Measurements from ENCODE around the gene SALL1. TPM values are rescaled to one million over a fixed set of nuclear protein-coding genes. Genes with fewer than 3 reads are reported as not detected.

Gene SALL1
- polyA plus RNA-seq, 3 donors from 2014 or later, result not detected

DNA sequence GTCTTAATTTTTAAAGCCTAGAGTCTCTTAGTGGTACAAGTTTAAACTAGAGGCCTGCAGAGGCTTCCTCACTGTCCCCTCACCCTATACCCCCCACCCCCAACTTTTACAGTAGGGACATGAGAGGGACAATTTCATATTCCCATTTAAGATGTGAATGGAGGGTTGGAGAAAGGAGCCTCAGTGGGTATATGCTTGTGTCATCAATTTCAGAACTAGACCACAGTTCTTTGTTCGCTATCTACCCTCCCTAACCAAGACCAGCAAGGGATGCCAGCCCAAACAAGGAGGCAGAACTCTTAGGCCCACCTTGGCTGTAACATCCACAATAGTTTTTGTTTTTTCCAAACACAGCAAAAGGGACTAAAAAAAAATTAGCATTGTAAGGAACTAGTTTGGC, 14.0 kb upstream of the SALL1 start:
- Mint-ChIP-seq H3K4me1 (no peaks in the 10 kb centered on the region), H3K27me3 (ENCODE audit: low read depth in 3 of 3) (peaks cover 5 to 7% (median 6%) of the 10 kb centered on the region in 3 donors), H3K27ac (no peak overlapping the region), H3K36me3 (no peaks in the 10 kb centered on the region), H3K4me3 (no peak overlapping the region), H3K9me3 (peaks cover 0 to 13% (median 0%) of the 10 kb centered on the region in 6 donors)
- DNase-seq, result no peak

DNA sequence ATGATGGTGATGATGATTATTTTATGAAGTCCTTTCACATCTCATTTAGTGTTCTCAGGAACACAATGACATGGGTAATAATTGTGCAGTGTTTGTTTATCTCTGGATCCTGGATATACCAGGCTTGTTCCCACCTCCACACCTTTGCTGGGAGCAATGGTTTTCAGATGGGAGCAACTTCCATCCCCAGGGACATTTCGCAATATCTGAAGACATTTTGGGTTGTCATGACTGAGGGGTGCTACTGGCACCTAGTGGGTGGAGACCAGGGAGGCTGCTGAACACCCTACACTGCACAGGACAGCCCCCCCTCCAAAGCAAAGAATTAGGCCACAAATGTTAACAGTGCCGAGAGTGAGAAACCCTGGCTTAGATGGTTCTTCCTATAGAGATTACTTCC, 13.5 kb upstream of the SALL1 start:
- H3K27ac Mint-ChIP-seq, result no peak overlapping the region
- H3K36me3 Mint-ChIP-seq, result no peaks in the 10 kb centered on the region
- no peaks in the 10 kb centered on the region for H3K4me1 Mint-ChIP-seq
- no peak overlapping the region for H3K4me3 Mint-ChIP-seq
- no peak for DNase-seq
- H3K27me3 Mint-ChIP-seq (ENCODE audit: low read depth in 3 of 3), result peaks cover 5 to 7% (median 6%) of the 10 kb centered on the region in 3 donors
- H3K9me3 Mint-ChIP-seq, result peaks cover 0 to 13% (median 0%) of the 10 kb centered on the region in 6 donors

DNA sequence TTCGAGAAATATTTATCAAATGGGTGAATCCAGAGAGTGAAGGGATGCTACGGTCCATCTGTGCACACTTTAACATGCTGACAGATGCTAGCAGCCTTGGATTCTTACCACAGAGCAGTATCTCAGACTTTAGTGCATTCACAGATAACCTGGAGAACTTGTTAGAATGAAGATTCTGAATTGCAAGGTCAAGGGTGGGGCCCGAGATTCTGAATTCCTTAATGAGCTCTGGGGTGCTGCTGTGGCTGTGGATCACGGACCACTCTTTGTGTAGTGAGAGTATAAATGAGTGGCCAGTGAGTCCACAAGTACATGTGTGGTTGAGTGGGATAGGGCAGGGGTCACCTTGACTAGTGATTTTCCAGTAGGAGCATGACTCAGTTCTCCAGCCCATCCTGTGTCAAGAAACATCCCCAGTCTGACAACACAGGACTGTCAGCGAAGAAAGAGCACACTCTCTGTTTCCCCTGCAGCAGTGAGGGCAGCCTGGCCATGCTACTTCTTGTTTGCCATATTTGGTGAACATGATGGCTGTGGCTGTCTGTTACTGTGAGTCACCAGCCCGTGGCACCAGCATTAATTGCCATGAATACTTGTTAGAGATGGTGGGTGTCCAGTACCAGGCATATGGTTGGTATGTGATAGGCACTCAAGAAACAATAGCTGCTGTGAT, 13.0 kb upstream of the SALL1 start:
- H3K9me3 Mint-ChIP-seq, result peaks cover 0 to 13% (median 0%) of the 10 kb centered on the region in 6 donors
- no peak overlapping the region for H3K4me3 Mint-ChIP-seq
- H3K36me3 Mint-ChIP-seq, result no peaks in the 10 kb centered on the region
- no peaks in the 10 kb centered on the region for H3K4me1 Mint-ChIP-seq
- no peak overlapping the region for H3K27ac Mint-ChIP-seq
- DNase-seq, result no peak
- peaks cover 5 to 7% (median 6%) of the 10 kb centered on the region in 3 donors for H3K27me3 Mint-ChIP-seq (ENCODE audit: low read depth in 3 of 3)

DNA sequence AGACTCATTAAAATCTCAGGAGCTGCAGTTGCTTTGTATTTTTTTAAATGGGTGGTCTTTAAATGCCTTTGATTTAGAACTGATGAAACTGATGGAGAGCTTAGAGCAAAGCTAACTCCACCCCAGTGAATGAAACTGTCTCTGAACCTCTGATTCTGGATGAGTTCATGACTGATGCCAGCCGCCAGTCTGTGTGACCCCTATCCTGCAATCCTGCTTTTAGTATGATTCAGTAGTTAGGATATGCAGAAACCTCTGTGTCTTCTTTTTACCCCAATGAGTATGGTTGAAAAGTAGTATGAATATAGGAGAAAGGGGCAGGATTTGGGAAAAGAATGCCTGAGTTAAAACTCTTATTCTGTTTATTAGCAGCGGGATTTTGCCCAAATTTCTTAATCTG, 12.3 kb upstream of the SALL1 start:
- no peak for DNase-seq
- Mint-ChIP-seq H3K4me3 (no peak overlapping the region), H3K27ac (no peak overlapping the region), H3K27me3 (ENCODE audit: low read depth in 3 of 3) (peaks cover 5 to 7% (median 6%) of the 10 kb centered on the region in 3 donors), H3K9me3 (peaks cover 0 to 10% (median 0%) of the 10 kb centered on the region in 6 donors), H3K4me1 (no peaks in the 10 kb centered on the region), H3K36me3 (no peaks in the 10 kb centered on the region)

DNA sequence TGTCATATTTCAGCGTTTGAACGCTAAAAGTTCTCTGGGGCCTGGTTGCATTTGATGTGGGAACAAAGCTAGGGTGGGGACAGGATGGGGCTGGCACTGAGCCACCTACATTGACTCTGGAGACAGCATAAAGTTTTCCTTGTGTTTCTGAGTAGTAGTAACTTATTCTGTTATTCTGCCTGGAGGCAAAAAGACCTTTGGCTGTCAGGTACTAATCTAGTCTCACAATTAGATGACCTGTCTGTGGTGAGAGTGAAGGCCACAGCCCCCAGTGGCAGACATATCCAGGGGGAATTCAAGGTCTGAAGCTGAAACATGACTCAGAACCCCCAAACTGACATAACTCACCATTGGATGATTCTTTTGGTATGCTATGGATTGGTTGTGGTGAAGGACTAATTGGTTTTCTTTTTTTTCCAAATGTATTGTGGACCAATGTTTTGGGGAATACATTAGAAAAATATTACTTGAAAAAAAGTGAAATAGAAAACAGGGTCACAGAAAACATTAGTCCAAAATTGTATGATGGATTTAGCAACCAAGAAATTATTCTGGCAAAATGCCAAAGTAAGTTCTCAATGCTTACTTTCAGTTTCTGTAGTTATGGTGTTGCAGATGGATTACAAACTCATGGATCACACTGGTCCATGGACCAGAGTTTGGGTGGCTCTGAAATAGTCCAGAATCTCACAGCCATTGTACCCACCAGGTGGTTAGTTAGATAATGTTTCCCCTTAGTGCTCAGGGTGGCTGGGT, 10.5 kb upstream of the SALL1 start:
- no peaks in the 10 kb centered on the region for H3K4me1 Mint-ChIP-seq
- peaks cover 5 to 9% (median 9%) of the 10 kb centered on the region in 3 donors for H3K27me3 Mint-ChIP-seq (ENCODE audit: low read depth in 3 of 3)
- no peak for DNase-seq
- no peak overlapping the region for H3K4me3 Mint-ChIP-seq
- H3K27ac Mint-ChIP-seq, result no peak overlapping the region
- no peaks in the 10 kb centered on the region for H3K36me3 Mint-ChIP-seq
- H3K9me3 Mint-ChIP-seq, result peaks cover 0 to 6% (median 0%) of the 10 kb centered on the region in 6 donors

DNA sequence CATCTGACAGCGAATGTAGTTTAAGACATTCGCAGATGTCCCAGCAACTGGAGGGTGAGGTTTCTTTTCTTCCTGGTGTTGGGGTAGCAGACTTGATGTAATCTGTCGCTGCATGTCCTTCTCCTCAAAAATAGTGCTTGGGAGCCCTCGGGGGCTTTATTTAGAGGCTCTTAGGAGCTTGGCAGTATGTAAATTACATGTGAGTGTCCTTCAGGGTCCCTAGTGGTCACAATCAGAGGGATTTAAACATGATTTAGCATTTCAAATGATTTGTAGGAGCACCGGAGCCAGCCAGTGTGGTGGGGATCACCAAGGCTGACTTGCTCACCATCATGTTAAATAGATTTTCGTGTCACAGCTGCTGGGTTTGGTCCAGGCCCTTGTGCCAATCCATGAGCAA, 8.8 kb upstream of the SALL1 start:
- Mint-ChIP-seq H3K27ac (no peak overlapping the region), H3K9me3 (peaks cover 0 to 6% (median 0%) of the 10 kb centered on the region in 6 donors), H3K4me3 (no peak overlapping the region), H3K4me1 (no peaks in the 10 kb centered on the region), H3K36me3 (no peaks in the 10 kb centered on the region), H3K27me3 (ENCODE audit: low read depth in 3 of 3) (peaks cover 7 to 9% (median 9%) of the 10 kb centered on the region in 3 donors)
- DNase-seq, result no peak

DNA sequence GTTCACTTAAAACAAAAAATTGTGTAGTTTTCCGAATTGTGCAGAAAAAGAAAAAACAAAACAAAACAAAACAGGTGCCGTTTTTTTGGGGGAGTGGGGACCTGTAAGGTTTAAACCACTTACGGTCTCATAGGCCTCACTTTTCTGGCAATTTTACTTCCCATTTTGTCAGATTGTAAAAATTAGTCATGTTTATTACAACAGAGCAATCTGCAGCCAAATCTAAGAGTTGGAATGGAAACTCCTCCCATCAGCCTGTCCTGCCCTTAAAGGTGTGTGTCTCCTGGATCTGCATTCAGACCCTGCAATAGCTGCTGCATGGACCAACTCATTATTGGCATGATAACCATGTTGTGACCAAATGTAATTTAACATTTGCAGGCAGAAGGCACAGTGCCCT, 8.2 kb upstream of the SALL1 start:
- no peak overlapping the region for H3K27ac Mint-ChIP-seq
- no peak overlapping the region for H3K4me3 Mint-ChIP-seq
- no peak for DNase-seq
- no peaks in the 10 kb centered on the region for H3K4me1 Mint-ChIP-seq
- peaks cover 0 to 6% (median 0%) of the 10 kb centered on the region in 6 donors for H3K9me3 Mint-ChIP-seq
- no peaks in the 10 kb centered on the region for H3K36me3 Mint-ChIP-seq
- peaks cover 7 to 9% (median 9%) of the 10 kb centered on the region in 3 donors for H3K27me3 Mint-ChIP-seq (ENCODE audit: low read depth in 3 of 3)

DNA sequence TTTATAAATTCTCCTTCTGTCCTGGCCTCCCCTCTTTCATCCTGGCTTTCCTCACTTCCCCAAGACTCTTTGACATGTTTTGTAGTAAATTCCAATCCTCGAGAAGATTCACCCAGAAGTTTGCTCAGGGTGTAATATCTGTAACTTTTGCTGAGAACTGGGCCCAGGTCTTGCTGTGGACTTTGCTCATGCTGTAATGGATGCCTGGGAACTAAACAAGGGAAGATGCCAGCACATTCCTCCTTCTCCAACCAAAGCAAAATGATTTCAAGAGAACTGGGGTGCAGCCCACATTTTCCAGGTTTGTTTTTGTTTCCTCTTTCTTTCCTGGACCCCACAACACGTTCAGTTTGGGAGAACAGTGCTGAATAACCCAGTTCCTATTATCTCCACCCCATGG, 6.6 kb upstream of the SALL1 start:
- H3K36me3 Mint-ChIP-seq, result peaks cover 0 to 5% (median 5%) of the 10 kb centered on the region in 3 donors
- H3K27ac Mint-ChIP-seq, result no peak overlapping the region
- H3K27me3 Mint-ChIP-seq (ENCODE audit: low read depth in 3 of 3), result peaks cover 9 to 17% (median 14%) of the 10 kb centered on the region in 3 donors
- DNase-seq, result no peak
- peaks cover 0 to 6% (median 4%) of the 10 kb centered on the region in 6 donors for H3K9me3 Mint-ChIP-seq
- H3K4me1 Mint-ChIP-seq, result peaks cover 0 to 7% of the 10 kb centered on the region in 2 donors
- H3K4me3 Mint-ChIP-seq, result no peak overlapping the region

DNA sequence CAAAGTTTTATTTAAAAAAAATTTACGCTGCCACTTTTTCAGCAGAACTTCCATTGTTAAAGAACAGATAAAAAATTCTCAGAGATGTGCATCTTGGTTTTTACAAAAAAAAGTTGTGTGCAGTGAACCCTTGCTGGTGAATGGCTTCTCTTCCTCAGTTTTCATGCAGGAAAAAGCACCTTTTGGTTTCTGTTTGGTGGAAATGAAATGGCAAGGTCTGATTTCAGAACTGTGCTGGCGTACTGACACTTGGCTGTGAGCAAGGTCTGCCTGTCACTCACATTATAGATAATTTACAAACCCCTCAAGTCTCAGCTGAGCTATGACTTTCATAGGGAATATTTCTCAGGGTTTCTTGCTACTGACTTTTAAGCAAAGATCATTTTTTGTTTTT, 5.7 kb upstream of the SALL1 start:
- no peak for DNase-seq
- peaks cover 0 to 5% (median 5%) of the 10 kb centered on the region in 3 donors for H3K36me3 Mint-ChIP-seq
- H3K4me1 Mint-ChIP-seq, result peaks cover 0 to 7% of the 10 kb centered on the region in 2 donors
- no peak overlapping the region for H3K4me3 Mint-ChIP-seq
- H3K27ac Mint-ChIP-seq, result no peak overlapping the region
- H3K9me3 Mint-ChIP-seq, result peaks cover 0 to 6% (median 4%) of the 10 kb centered on the region in 6 donors
- H3K27me3 Mint-ChIP-seq (ENCODE audit: low read depth in 3 of 3), result peaks cover 9 to 17% (median 15%) of the 10 kb centered on the region in 3 donors

DNA sequence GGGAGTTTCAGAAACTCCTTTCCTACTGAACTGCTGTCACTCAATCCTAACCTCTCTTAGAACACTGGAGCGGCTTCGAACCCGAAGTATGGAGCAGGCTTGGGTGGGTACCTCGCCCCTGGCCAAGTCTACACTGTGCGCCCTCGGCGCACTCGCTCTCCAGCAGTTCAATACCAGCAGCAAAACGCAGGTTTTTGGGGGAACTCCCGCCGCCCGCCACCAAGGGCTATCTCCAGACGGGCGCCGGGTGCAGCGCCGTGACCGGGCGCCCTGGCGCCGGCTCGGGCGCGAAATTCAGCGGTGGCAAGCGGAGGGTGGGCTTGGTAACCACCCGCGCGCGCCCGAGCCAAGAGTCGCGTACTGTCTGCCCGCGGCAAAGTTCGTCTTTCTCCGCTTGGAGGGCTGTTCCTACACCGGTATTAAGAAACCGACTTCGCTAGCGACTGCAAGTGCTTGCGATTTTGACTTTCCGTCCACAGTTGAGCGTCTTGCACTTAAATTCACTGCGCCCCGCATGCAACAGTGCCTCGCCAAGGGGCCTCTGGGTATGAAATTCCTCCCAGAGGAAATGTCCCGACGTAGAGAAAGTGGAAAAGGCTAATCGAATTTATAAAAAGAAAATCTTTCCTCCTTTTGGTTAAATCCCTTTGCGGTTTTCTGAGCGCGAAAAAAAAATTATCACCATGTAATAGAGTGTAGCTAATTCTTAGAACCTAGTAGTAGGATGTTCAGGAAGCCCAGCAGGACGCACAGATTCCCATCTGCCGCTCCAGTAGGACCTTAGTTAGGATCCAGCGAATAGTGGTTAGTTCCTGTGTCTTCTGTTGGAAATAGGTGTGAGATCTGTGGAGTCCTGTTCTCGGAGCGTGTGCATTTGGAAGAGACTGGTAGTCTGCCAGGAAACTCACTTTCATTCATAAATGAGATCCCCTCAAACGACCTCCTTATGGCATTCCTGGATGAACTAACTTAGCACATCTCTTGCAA, 5.0 kb upstream of the SALL1 start:
- H3K4me1 Mint-ChIP-seq, result peaks cover 0 to 7% of the 10 kb centered on the region in 2 donors
- no peak overlapping the region for H3K27ac Mint-ChIP-seq
- H3K4me3 Mint-ChIP-seq, result no peak overlapping the region
- DNase-seq, result no peak
- H3K9me3 Mint-ChIP-seq, result peaks cover 0 to 6% (median 4%) of the 10 kb centered on the region in 6 donors
- H3K36me3 Mint-ChIP-seq, result peaks cover 0 to 5% (median 5%) of the 10 kb centered on the region in 3 donors
- H3K27me3 Mint-ChIP-seq (ENCODE audit: low read depth in 3 of 3), result peaks cover 7 to 17% (median 9%) of the 10 kb centered on the region in 3 donors

DNA sequence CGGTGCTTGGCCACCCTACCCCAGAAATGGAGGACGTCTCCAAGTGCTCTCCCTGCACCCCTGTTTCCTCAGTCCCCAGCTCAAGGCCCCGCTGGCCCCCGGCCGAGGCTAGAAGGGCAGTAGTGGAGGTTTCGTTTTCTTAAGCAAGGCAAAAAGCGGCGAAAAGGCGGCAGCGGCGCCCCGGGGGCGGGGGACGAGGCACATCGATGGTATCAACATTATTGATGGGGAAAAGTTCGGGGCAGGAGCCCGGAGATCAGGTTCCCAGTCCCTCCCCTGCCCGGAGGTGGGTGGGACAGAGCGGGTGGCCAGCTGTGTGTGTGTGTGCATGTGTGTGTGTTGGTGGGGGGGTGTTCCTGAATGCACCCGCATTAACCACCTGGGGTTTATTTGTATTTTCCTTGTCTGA, 4.1 kb upstream of the SALL1 start:
- H3K4me3 Mint-ChIP-seq, result no peak overlapping the region
- no peak overlapping the region for H3K27ac Mint-ChIP-seq
- H3K27me3 Mint-ChIP-seq (ENCODE audit: low read depth in 3 of 3), result peaks cover 7 to 12% (median 11%) of the 10 kb centered on the region in 3 donors
- peaks cover 0 to 7% of the 10 kb centered on the region in 2 donors for H3K4me1 Mint-ChIP-seq
- H3K36me3 Mint-ChIP-seq, result peaks cover 0 to 5% (median 5%) of the 10 kb centered on the region in 3 donors
- H3K9me3 Mint-ChIP-seq, result peaks cover 0 to 6% (median 4%) of the 10 kb centered on the region in 6 donors
- DNase-seq, result no peak

DNA sequence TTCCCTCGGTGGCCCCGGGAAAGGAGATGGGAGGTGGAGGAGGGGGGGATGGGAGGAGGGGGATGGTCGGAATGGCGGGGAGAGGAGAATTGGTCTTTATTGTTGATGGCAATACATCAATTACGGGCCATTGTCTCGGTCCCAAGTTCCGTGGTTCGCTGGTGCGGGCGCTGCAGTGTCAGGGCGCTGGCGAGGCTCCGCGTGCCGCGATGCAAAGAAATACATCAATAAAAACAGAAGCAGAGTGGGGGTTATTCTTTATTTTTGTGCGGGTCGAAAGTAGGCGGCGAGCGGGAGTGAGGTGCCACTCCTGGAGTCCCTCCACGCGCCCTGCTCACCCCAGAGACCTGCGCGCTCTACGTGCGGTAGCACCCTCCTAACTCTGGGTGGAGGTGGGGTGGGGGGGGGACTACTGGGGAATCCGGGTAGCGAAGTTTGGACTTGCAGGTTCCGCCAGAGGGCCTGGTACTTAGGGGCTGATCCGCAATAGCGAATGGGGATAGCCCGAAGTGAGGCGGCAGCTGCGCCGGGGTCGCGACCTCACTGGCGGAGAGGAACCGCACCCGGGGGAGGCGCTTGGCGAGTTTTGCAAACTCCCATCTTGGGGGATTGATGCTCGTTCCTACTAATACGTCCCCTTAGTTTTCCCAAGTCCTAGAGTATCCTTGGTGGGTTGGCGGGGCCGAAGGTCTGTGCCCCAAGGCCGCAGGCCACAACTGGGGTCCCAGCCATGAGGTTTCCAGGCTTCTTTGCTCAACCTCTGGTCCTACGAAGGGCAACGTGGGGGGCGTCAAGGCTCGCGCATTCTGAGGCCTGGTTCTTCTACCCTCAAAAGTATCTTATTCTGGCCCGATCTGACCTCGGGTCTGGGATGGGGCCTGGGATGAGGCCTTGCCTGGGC, 3.5 kb upstream of the SALL1 start:
- no peak for DNase-seq
- peaks cover 10 to 15% (median 11%) of the 10 kb centered on the region in 3 donors for H3K27me3 Mint-ChIP-seq (ENCODE audit: low read depth in 3 of 3)
- no peak overlapping the region for H3K4me3 Mint-ChIP-seq
- no peak overlapping the region for H3K27ac Mint-ChIP-seq
- H3K36me3 Mint-ChIP-seq, result peaks cover 0 to 5% (median 5%) of the 10 kb centered on the region in 3 donors
- H3K4me1 Mint-ChIP-seq, result peaks cover 0 to 7% of the 10 kb centered on the region in 2 donors
- peaks cover 0 to 6% (median 4%) of the 10 kb centered on the region in 6 donors for H3K9me3 Mint-ChIP-seq

Measured in immature natural killer cell (primary cell).